ENCODE data around the gene TBC1D1.

Gene TBC1D1

DNA sequence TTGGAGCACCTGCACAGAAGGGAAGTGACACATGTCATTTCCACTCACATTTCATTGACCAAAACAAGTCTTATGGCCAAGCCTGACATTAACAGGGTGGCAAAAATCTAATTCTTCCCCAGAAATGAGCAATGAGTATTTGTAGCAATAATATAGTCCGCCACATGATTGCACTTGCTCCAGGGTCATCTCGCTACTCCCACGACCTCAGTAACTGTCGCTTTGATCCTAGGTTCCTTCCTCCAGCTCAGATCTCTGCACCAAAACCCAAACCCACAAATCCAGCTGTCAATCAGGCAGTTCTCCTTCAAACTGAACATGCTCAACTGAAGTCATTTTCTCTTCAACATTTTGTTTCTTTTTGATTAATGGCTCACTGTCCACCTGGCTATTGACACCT lies 44.1 kb downstream of the TBC1D1 start:
- Histone ChIP-seq H4K91ac (ENCODE audit: low read depth, low read length) (no peak overlapping the region), H3K4ac (ENCODE audit: low read depth, low read length) (no peak overlapping the region), H3K27ac (ENCODE audit: low read depth, low read length) (no peak overlapping the region), H3K9me3 (ENCODE audit: insufficient read depth, low read depth, low read length) (no peaks in the 10 kb centered on the region), H3K4me1 (ENCODE audit: control insufficient read depth in 1 of 2, insufficient read depth in 2 of 2, low read length in 2 of 2) (no peaks in the 10 kb centered on the region), H3K79me2 (ENCODE audit: control insufficient read depth, insufficient read depth, low read length, poor library complexity) (no peaks in the 10 kb centered on the region), H3K27me3 (ENCODE audit: insufficient read depth, low read length) (no peaks in the 10 kb centered on the region), H3K9ac (ENCODE audit: low read length) (no peak overlapping the region), H2AFZ (ENCODE audit: insufficient read depth, low read length, poor library complexity) (no peak overlapping the region), H4K12ac (ENCODE audit: low read depth, low read length) (no peak overlapping the region), H3K4me3 (ENCODE audit: low read depth, low read length) (no peak overlapping the region), H3K36me3 (ENCODE audit: control insufficient read depth in 1 of 2, insufficient read depth in 2 of 2, low read length in 2 of 2) (no peaks in the 10 kb centered on the region), H3K79me1 (ENCODE audit: low read length) (no peaks in the 10 kb centered on the region), H3K18ac (ENCODE audit: low read length) (no peak overlapping the region), H2BK12ac (ENCODE audit: low read length) (no peak overlapping the region), H2BK5ac (ENCODE audit: low read depth, low read length, poor library complexity) (no peak overlapping the region), H3K14ac (ENCODE audit: low read length) (no peak overlapping the region), H3K4me2 (ENCODE audit: low read length) (no peak overlapping the region), H4K8ac (ENCODE audit: low read depth, low read length) (no peak overlapping the region), H2AK5ac (ENCODE audit: low read length) (no peak overlapping the region), H2BK120ac (ENCODE audit: insufficient read depth, low read length, poor library complexity) (no peak overlapping the region), H3K23ac (ENCODE audit: low read length) (no peak overlapping the region)
- DNase-seq: no peak
- WGBS (ENCODE audit: extremely low coverage, insufficient coverage, insufficient read length): no CpG with 5 or more reads among the region's 4 CpGs

DNA sequence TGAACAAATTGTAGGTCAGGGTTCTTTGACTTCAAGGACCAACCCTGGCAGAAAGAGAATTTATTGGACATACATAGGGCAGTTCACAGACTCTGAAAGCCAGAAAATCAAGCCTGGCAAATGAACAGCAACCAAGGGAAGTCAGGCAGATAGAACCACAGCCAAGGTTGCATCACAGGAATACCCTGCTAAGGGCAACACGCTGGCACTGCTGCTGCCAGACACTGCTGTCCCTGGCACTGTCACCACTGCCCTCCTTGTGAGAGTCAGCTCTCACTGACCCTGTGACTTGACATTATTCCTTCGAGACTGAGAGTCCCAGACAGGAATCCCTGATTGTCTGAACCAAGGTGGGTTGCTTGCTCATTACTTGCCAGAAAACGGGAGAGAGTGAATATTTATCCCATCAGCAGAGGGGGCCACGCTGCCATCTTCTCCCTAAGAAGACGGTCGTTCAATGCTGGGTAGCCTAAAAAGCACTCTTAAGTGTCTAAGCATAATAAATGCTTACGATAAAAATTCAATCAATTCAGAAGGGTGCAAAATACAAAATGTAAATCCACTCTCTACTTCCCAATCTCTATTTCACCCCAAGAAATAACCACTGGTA lies 46.1 kb downstream of the TBC1D1 start:
- no peaks in the 10 kb centered on the region for H3K27me3 ChIP-seq (ENCODE audit: insufficient read depth, low read length)
- H3K18ac ChIP-seq (ENCODE audit: low read length): no peak overlapping the region
- no peaks in the 10 kb centered on the region for H3K79me1 ChIP-seq (ENCODE audit: low read length)
- no peak for DNase-seq
- H4K91ac ChIP-seq (ENCODE audit: low read depth, low read length): no peak overlapping the region
- H2AFZ ChIP-seq (ENCODE audit: insufficient read depth, low read length, poor library complexity): no peak overlapping the region
- no peak overlapping the region for H3K14ac ChIP-seq (ENCODE audit: low read length)
- no peak overlapping the region for H2BK12ac ChIP-seq (ENCODE audit: low read length)
- no peak overlapping the region for H4K8ac ChIP-seq (ENCODE audit: low read depth, low read length)
- no peaks in the 10 kb centered on the region for H3K9me3 ChIP-seq (ENCODE audit: insufficient read depth, low read depth, low read length)
- H2AK5ac ChIP-seq (ENCODE audit: low read length): no peak overlapping the region
- no peaks in the 10 kb centered on the region for H3K36me3 ChIP-seq (ENCODE audit: control insufficient read depth in 1 of 2, insufficient read depth in 2 of 2, low read length in 2 of 2)
- H3K4me1 ChIP-seq (ENCODE audit: control insufficient read depth in 1 of 2, insufficient read depth in 2 of 2, low read length in 2 of 2): no peaks in the 10 kb centered on the region
- H4K12ac ChIP-seq (ENCODE audit: low read depth, low read length): no peak overlapping the region
- no peak overlapping the region for H2BK120ac ChIP-seq (ENCODE audit: insufficient read depth, low read length, poor library complexity)
- H3K4me2 ChIP-seq (ENCODE audit: low read length): no peak overlapping the region
- no peak overlapping the region for H3K4me3 ChIP-seq (ENCODE audit: low read depth, low read length)
- no CpG with 5 or more reads among the region's 7 CpGs for WGBS (ENCODE audit: extremely low coverage, insufficient coverage, insufficient read length)
- no peak overlapping the region for H3K4ac ChIP-seq (ENCODE audit: low read depth, low read length)
- H3K23ac ChIP-seq (ENCODE audit: low read length): no peak overlapping the region
- no peak overlapping the region for H3K27ac ChIP-seq (ENCODE audit: low read depth, low read length)
- no peak overlapping the region for H2BK5ac ChIP-seq (ENCODE audit: low read depth, low read length, poor library complexity)
- H3K79me2 ChIP-seq (ENCODE audit: control insufficient read depth, insufficient read depth, low read length, poor library complexity): no peaks in the 10 kb centered on the region
- no peak overlapping the region for H3K9ac ChIP-seq (ENCODE audit: low read length)

DNA sequence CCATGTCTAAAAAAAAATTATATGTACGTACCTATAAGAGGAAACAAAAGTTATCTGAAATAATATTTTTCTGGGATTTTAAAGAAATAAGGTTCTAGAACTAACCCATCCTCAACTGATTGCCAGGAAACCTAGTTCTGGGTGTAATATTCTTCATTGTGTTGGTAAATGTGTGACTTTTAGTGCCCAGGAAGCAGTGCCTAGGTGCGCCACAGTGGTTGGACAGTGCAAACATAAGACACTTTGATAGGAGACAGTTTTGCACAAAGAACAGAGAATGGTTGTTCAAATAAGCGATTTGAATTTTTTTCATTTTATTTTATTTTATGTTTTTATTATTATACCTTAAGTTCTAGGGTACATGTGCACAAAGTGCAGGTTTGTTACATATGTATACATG lies 47.3 kb downstream of the TBC1D1 start:
- Histone ChIP-seq H2BK12ac (ENCODE audit: low read length) (no peak overlapping the region), H4K8ac (ENCODE audit: low read depth, low read length) (no peak overlapping the region), H2BK5ac (ENCODE audit: low read depth, low read length, poor library complexity) (no peak overlapping the region), H3K4me1 (ENCODE audit: control insufficient read depth in 1 of 2, insufficient read depth in 2 of 2, low read length in 2 of 2) (no peaks in the 10 kb centered on the region), H4K12ac (ENCODE audit: low read depth, low read length) (no peak overlapping the region), H3K23ac (ENCODE audit: low read length) (no peak overlapping the region), H3K4ac (ENCODE audit: low read depth, low read length) (no peak overlapping the region), H4K91ac (ENCODE audit: low read depth, low read length) (no peak overlapping the region), H3K27ac (ENCODE audit: low read depth, low read length) (no peak overlapping the region), H3K79me2 (ENCODE audit: control insufficient read depth, insufficient read depth, low read length, poor library complexity) (no peaks in the 10 kb centered on the region), H3K36me3 (ENCODE audit: control insufficient read depth in 1 of 2, insufficient read depth in 2 of 2, low read length in 2 of 2) (no peaks in the 10 kb centered on the region), H3K14ac (ENCODE audit: low read length) (no peak overlapping the region), H3K18ac (ENCODE audit: low read length) (no peak overlapping the region), H3K9me3 (ENCODE audit: insufficient read depth, low read depth, low read length) (no peaks in the 10 kb centered on the region), H3K79me1 (ENCODE audit: low read length) (no peaks in the 10 kb centered on the region), H3K4me3 (ENCODE audit: low read depth, low read length) (no peak overlapping the region), H2AK5ac (ENCODE audit: low read length) (no peak overlapping the region), H3K4me2 (ENCODE audit: low read length) (no peak overlapping the region), H3K27me3 (ENCODE audit: insufficient read depth, low read length) (no peaks in the 10 kb centered on the region), H3K9ac (ENCODE audit: low read length) (no peak overlapping the region), H2AFZ (ENCODE audit: insufficient read depth, low read length, poor library complexity) (no peak overlapping the region), H2BK120ac (ENCODE audit: insufficient read depth, low read length, poor library complexity) (no peak overlapping the region)
- DNase-seq: no peak
- WGBS (ENCODE audit: extremely low coverage, insufficient coverage, insufficient read length): no CpG with 5 or more reads among the region's 3 CpGs

DNA sequence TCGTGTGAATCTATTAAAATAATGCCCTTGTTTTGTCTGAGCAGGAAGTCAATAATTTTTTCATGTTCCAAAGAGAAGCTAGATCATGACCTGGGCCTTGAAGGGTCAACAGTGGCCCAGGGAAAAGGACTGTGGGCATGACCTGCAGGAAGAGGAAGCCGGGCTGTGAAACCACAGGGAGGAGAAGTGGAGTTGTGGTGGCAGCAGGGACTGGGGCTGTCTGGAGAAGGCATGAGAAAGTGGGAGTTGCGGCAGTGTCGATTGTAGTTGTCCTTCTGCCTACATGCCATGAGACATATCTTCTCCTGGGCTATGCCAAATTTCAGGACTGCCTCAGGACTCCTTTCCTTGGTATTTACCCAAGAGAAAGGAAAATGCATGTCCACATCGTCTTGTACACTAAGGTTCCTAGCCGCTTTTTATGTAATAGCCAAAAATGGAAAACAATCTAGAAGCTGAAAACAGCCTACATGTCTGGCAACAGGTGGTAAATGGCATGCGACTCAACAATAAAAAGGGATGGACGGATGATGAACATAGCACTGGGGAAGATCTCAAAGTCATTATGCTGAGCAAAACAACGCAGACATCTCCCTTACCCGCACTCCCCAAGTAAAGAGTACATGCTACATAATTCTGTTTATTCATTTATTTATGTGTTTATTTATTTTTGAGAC lies 55.8 kb downstream of the TBC1D1 start:
- H2AFZ ChIP-seq (ENCODE audit: insufficient read depth, low read length, poor library complexity): no peak overlapping the region

More for the DNA sequence above, 55.8 kb downstream of the TBC1D1 start:
- Histone ChIP-seq H2BK12ac (ENCODE audit: low read length) (no peak overlapping the region), H4K8ac (ENCODE audit: low read depth, low read length) (no peak overlapping the region), H3K4ac (ENCODE audit: low read depth, low read length) (no peak overlapping the region), H3K27ac (ENCODE audit: low read depth, low read length) (no peak overlapping the region), H3K9ac (ENCODE audit: low read length) (no peak overlapping the region), H3K79me2 (ENCODE audit: control insufficient read depth, insufficient read depth, low read length, poor library complexity) (no peaks in the 10 kb centered on the region), H3K79me1 (ENCODE audit: low read length) (no peaks in the 10 kb centered on the region), H3K4me1 (ENCODE audit: control insufficient read depth in 1 of 2, insufficient read depth in 2 of 2, low read length in 2 of 2) (no peaks in the 10 kb centered on the region), H3K4me3 (ENCODE audit: low read depth, low read length) (no peak overlapping the region), H3K9me3 (ENCODE audit: insufficient read depth, low read depth, low read length) (no peaks in the 10 kb centered on the region), H3K27me3 (ENCODE audit: insufficient read depth, low read length) (no peaks in the 10 kb centered on the region), H2BK120ac (ENCODE audit: insufficient read depth, low read length, poor library complexity) (no peak overlapping the region), H4K91ac (ENCODE audit: low read depth, low read length) (no peak overlapping the region), H3K36me3 (ENCODE audit: control insufficient read depth in 1 of 2, insufficient read depth in 2 of 2, low read length in 2 of 2) (no peaks in the 10 kb centered on the region), H2AK5ac (ENCODE audit: low read length) (no peak overlapping the region), H3K14ac (ENCODE audit: low read length) (no peak overlapping the region), H3K4me2 (ENCODE audit: low read length) (no peak overlapping the region), H4K12ac (ENCODE audit: low read depth, low read length) (no peak overlapping the region), H2BK5ac (ENCODE audit: low read depth, low read length, poor library complexity) (no peak overlapping the region), H3K18ac (ENCODE audit: low read length) (no peak overlapping the region), H3K23ac (ENCODE audit: low read length) (no peak overlapping the region)
- DNase-seq: no peak
- no CpG with 5 or more reads among the region's 10 CpGs for WGBS (ENCODE audit: extremely low coverage, insufficient coverage, insufficient read length)

Data from trophoblast cell (in vitro differentiated cells and primary cell).